Panc1 (cell line): Measurements from ENCODE around the gene CES1. TPM values are rescaled to one million over a fixed set of nuclear protein-coding genes. Genes with fewer than 3 reads are reported as not detected.
"Not testable (repeated sequence)": the region's sequence is repeated elsewhere in the genome, so short reads cannot be mapped to it uniquely, and the experiment has no call there.

Experiments
- ATAC-seq: fragments of 200-7000 bp; cut with Tn5 transposase; 2 replicates; pipeline ENCODE4 v1.9.1; 2020; ENCODE audit warnings: mild to moderate bottlenecking, moderate library complexity
- BruUV-seq: library from RNA; stranded (reverse); fragments of 400-500 nt; replicated peaks from 2 replicates; lab custom pipeline; 2021; lab: Mats Ljungman, UMichigan
- CTCF ChIA-PET: fragments of 300-600 bp; sonication (Branson Sonifier 250); formaldehyde crosslinking; loops from one replicate; lab custom pipeline; 2022; ENCODE audit warnings: antibody characterized with exemption; lab: Charles Lee
- POLR2A ChIA-PET: fragments of 300-600 bp; sonication (Branson Sonifier 250); formaldehyde crosslinking; loops from one replicate; lab custom pipeline; 2022; ENCODE audit warnings: antibody characterized with exemption; lab: Charles Lee
- DNase-seq: peaks from one replicate; pipeline ENCODE4 v3.0.0-alpha.2; 2010; ENCODE audit warnings: low read depth, low spot score
- H3K27ac ChIP-seq: 2 replicates; pipeline ENCODE4 v1.5.1; 2011; ENCODE audit warnings: mild to moderate bottlenecking, low read length, inconsistent platforms
- H3K27me3 ChIP-seq: fragments of 200-500 bp; sonication (Bioruptor generic); 2 replicates; pipeline ENCODE4 v1.6.0; 2014; ENCODE audit warnings: low read length, inconsistent platforms; ENCODE audit not compliant: control insufficient read depth, insufficient read depth
- H3K36me3 ChIP-seq: fragments of 200-500 bp; sonication (Bioruptor generic); 2 replicates; pipeline ENCODE4 v1.5.1; 2014; ENCODE audit warnings: inconsistent platforms, mild to moderate bottlenecking, low read length, moderate library complexity; ENCODE audit not compliant: control insufficient read depth, insufficient read depth
- H3K4me1 ChIP-seq: 2 replicates; pipeline ENCODE4 v1.5.1; 2011; ENCODE audit warnings: inconsistent platforms, mild to moderate bottlenecking, low read length, moderate library complexity; ENCODE audit not compliant: control insufficient read depth, insufficient read depth
- H3K4me3 ChIP-seq, 2 experiments: 2 replicates each; pipeline ENCODE4 v1.5.1; 2011 to 2012; ENCODE audit warnings: low read depth in 2 of 2, low read length in 2 of 2, mild to moderate bottlenecking in 2 of 2, inconsistent platforms in 1 of 2, moderate library complexity in 1 of 2
- H3K9me3 ChIP-seq: fragments of 200-500 bp; sonication (Bioruptor generic); 2 replicates; pipeline ENCODE4 v1.5.1; 2014; ENCODE audit warnings: low read depth, mild to moderate bottlenecking, inconsistent platforms, low read length, moderate library complexity; ENCODE audit not compliant: control insufficient read depth, insufficient read depth
- CTCF ChIP-seq: fragments of 450-650 bp; IDR thresholded peaks from 2 replicates; pipeline ENCODE4 v1.5.1; 2017; ENCODE audit warnings: mild to moderate bottlenecking
- POLR2AphosphoS5 ChIP-seq: IDR thresholded peaks from 2 replicates; pipeline ENCODE4 v1.6.1; 2012; ENCODE audit warnings: mild to moderate bottlenecking, low read depth, low read length, moderate library complexity
- REST ChIP-seq, 2 experiments: IDR thresholded peaks; 2 replicates each; pipeline ENCODE4 v1.6.1; 2011 to 2012; ENCODE audit warnings: low read depth in 2 of 2, control low read depth in 1 of 2, low read length in 1 of 2, mild to moderate bottlenecking in 1 of 2, moderate library complexity in 1 of 2; ENCODE audit not compliant: insufficient read depth in 1 of 2
- SIN3A ChIP-seq: IDR thresholded peaks from 2 replicates; pipeline ENCODE4 v1.6.1; 2012; ENCODE audit warnings: low read depth, mild to moderate bottlenecking, low read length, moderate library complexity, borderline replicate concordance; ENCODE audit not compliant: insufficient read depth
- TCF7L2 ChIP-seq: IDR thresholded peaks from 2 replicates; pipeline ENCODE4 v1.6.1; 2011; ENCODE audit warnings: mild to moderate bottlenecking, low read depth, low read length, inconsistent platforms
- in situ Hi-C: cut with HindIII; loops from 2 replicates; pipeline ENCODE4 v1.10.0; 2016; ENCODE audit warnings: low sequenced_read_pairs, low pct_unique_long_range_greater_than_20kb
- intact Hi-C: fragments of 100-400 bp; cut with micrococcal nuclease; formaldehyde crosslinking; loops from one replicate; pipeline ENCODE4 v1.10.0; 2022; ENCODE audit not compliant: unreplicated experiment
- total RNA-seq: library from RNA; stranded (reverse); gene quantifications from one replicate; pipeline ENCODE4 v1.2.1, GENCODE V29; 2021; ENCODE audit not compliant: unreplicated experiment

Gene CES1
- total RNA-seq, 1 experiment from 2014 or later = 27.5 TPM

GRCh38 chr16:55757595-55758527, 75.0 kb downstream of the CES1 start:
- H3K9me3 ChIP-seq, CTCF ChIA-PET, H3K4me1 ChIP-seq, H3K27me3 ChIP-seq, BruUV-seq, intact Hi-C loops, ATAC-seq, in situ Hi-C loops, H3K27ac ChIP-seq, POLR2A ChIA-PET, H3K4me3 ChIP-seq, DNase-seq, H3K36me3 ChIP-seq: not testable (repeated sequence)

DNA sequence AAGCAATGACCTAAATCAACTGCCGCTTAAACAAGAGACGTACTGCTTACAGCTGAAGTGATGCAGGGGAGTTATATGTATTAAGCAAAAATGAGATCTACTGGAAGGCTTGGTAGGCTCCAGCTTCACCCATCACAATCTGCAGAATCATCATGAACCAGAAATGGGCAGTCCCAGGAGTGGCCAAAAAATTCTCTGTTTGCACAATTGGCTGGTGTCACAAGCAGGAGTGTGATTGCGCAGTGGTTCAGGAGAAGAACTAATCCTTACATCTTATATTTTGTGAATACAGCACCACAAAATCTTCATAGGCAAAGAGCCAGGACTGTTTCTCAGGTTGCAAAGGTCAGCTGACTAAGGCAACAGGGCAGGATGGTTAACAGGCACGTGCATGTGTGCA, 75.9 kb downstream of the CES1 start:
- H3K9me3 ChIP-seq = no peaks in the 10 kb centered on the region; the same call in 1 of the 2 replicates
- H3K27ac ChIP-seq = no peak overlapping the region
- no peak for ATAC-seq
- no peaks in the 10 kb centered on the region for H3K36me3 ChIP-seq
- in situ Hi-C loops (no loop called here), intact Hi-C loops (no loop called here)
- ChIA-PET POLR2A (no interaction called here), CTCF (no interaction called here)
- no peak for DNase-seq
- TF ChIP-seq POLR2AphosphoS5 (no peak), REST (IDR thresholded peaks at IDR 0.05; ENCODE audit: insufficient read depth in 1 of 2, low read depth in 2 of 2, low read length in 1 of 2) (no peak), TCF7L2 (no peak), CTCF (no peak), SIN3A (no peak)
- H3K4me3 ChIP-seq = no peak overlapping the region
- no peaks in the 10 kb centered on the region for H3K4me1 ChIP-seq
- no TSS peak for BruUV-seq
- no peaks in the 10 kb centered on the region for H3K27me3 ChIP-seq

GRCh38 chr16:55754056-55754455, 78.8 kb downstream of the CES1 start:
- DNase-seq = no peak
- Histone ChIP-seq H3K27me3 (no peaks in the 10 kb centered on the region), H3K4me3 (no peak overlapping the region), H3K27ac (peak overlapping the region; percentile 60), H3K9me3 (no peaks in the 10 kb centered on the region; the same call in 1 of the 2 replicates), H3K4me1 (no peaks in the 10 kb centered on the region), H3K36me3 (no peaks in the 10 kb centered on the region)
- TF ChIP-seq REST (IDR thresholded peaks at IDR 0.05; ENCODE audit: insufficient read depth in 1 of 2, low read depth in 2 of 2, low read length in 1 of 2) = no peak
- TF ChIP-seq TCF7L2 = no peak
- TF ChIP-seq SIN3A = no peak
- TF ChIP-seq POLR2AphosphoS5 = no peak
- no peak for TF ChIP-seq CTCF
- POLR2A ChIA-PET = no interaction called here
- in situ Hi-C loops (no loop called here), intact Hi-C loops (no loop called here)
- ATAC-seq = no peak
- CTCF ChIA-PET = no interaction called here
- BruUV-seq = no TSS peak
